HCT116 (cell line): ENCODE measurements around the gene LRFN2. TPM values are rescaled to one million over a fixed set of nuclear protein-coding genes. Genes with fewer than 3 reads are reported as not detected.

Source experiments
- ATAC-seq: fragments of 200-7000 bp; cut with Tn5 transposase; 2 replicates; pipeline ENCODE4 v1.9.1; 2020; ENCODE audit warnings: mild to moderate bottlenecking, moderate library complexity
- BruUV-seq: library from RNA; stranded (reverse); fragments of 400-500 nt; replicated peaks from 2 replicates; lab custom pipeline; 2021; lab: Mats Ljungman, UMichigan
- CTCF ChIA-PET: fragments of 300-600 bp; sonication (Branson Sonifier 250); formaldehyde crosslinking; loops from one replicate; lab custom pipeline; 2021; ENCODE audit warnings: antibody characterized with exemption; lab: Charles Lee
- POLR2A ChIA-PET: fragments of 300-600, 350-600 bp; sonication (Branson Sonifier 250); formaldehyde crosslinking; loops from one replicate; lab custom pipeline; 2021; ENCODE audit warnings: antibody characterized with exemption; lab: Charles Lee
- RAD21 ChIA-PET, 2 experiments: fragments of 300-600 bp; sonication (Branson Sonifier 250); formaldehyde crosslinking; loops; one replicate each; lab custom pipeline; 2023; ENCODE audit warnings: low total read pairs in 2 of 2; ENCODE audit not compliant: uncharacterized antibody in 2 of 2, unreplicated experiment in 2 of 2, low non-redundant PET in 1 of 2; lab: Charles Lee
- DNase-seq: peaks from one replicate; pipeline ENCODE4 v3.0.0-alpha.2; 2010; ENCODE audit warnings: low read depth, low spot score
- H2AFZ ChIP-seq: fragments of 200-600 bp; shearing (Covaris generic), sonication (generic); 2 replicates; pipeline ENCODE4 v1.6.1; 2017; ENCODE audit warnings: low read depth, mixed run types, mixed read lengths, antibody characterized with exemption, low read length; ENCODE audit not compliant: poor library complexity, severe bottlenecking
- H3K27ac ChIP-seq: 2 replicates; pipeline ENCODE4 v1.5.1; 2012; ENCODE audit warnings: low read depth, low read length
- H3K27me3 ChIP-seq: fragments of 200-600 bp; sonication (generic); 2 replicates; pipeline ENCODE4 v1.6.1; 2016; ENCODE audit warnings: mixed run types, low read length, mixed read lengths; ENCODE audit not compliant: insufficient read depth
- H3K36me3 ChIP-seq, 2 experiments: fragments of 200-500 bp in 1 of 2; fragments of 200-600 bp in 1 of 2; sonication (Bioruptor generic) in 1 of 2; sonication (generic) in 1 of 2; 2 replicates each; pipeline versions ENCODE4 v1.5.1 to v1.6.1; 2014 to 2016; ENCODE audit warnings: low read length in 2 of 2, inconsistent platforms in 1 of 2, mixed read lengths in 1 of 2, mixed run types in 1 of 2; ENCODE audit not compliant: insufficient read depth in 2 of 2, control insufficient read depth in 1 of 2
- H3K4me1 ChIP-seq, 2 experiments: fragments of 200-600 bp in 1 of 2; sonication (generic) in 1 of 2; 2 replicates each; pipeline versions ENCODE4 v1.5.1 to v1.6.1; 2012 to 2017; ENCODE audit warnings: low read length in 2 of 2, inconsistent platforms in 1 of 2, mild to moderate bottlenecking in 1 of 2, mixed read lengths in 1 of 2, mixed run types in 1 of 2, moderate library complexity in 1 of 2; ENCODE audit not compliant: insufficient read depth in 2 of 2, control insufficient read depth in 1 of 2
- H3K4me2 ChIP-seq: fragments of 200-600 bp; sonication (generic); 2 replicates; pipeline ENCODE4 v1.6.1; 2017; ENCODE audit warnings: mixed run types, low read length, mixed read lengths
- H3K4me3 ChIP-seq, 2 experiments: fragments of 200-600 bp in 1 of 2; sonication (generic) in 1 of 2; replicated peaks in 1 of 2; 2 replicates each; pipeline ENCODE4 v1.5.1; 2011 to 2016; ENCODE audit warnings: low read length in 2 of 2, control low read depth in 1 of 2, low read depth in 1 of 2, mild to moderate bottlenecking in 1 of 2, mixed read lengths in 1 of 2, mixed run types in 1 of 2
- H3K79me2 ChIP-seq: fragments of 200-600 bp; sonication (generic); 2 replicates; pipeline ENCODE4 v1.6.1; 2017; ENCODE audit warnings: mild to moderate bottlenecking, mixed run types, low read length, moderate library complexity, mixed read lengths; ENCODE audit not compliant: insufficient read depth
- H3K9ac ChIP-seq: fragments of 200-600 bp; sonication (generic); 2 replicates; pipeline ENCODE4 v1.6.1; 2016; ENCODE audit warnings: low read length, mixed read lengths
- H3K9me2 ChIP-seq: fragments of 200-600 bp; sonication (generic), shearing (Covaris generic); 2 replicates; pipeline ENCODE4 v1.6.1; 2017; ENCODE audit warnings: mixed run types, mild to moderate bottlenecking, moderate library complexity; ENCODE audit not compliant: insufficient read depth
- H3K9me3 ChIP-seq, 2 experiments: fragments of 200-500 bp in 1 of 2; fragments of 200-600 bp in 1 of 2; sonication (Bioruptor generic) in 1 of 2; sonication (generic) in 1 of 2; 2 replicates each; pipeline ENCODE4 v1.6.1; 2014 to 2017; ENCODE audit warnings: low read length in 2 of 2, mixed read lengths in 2 of 2, inconsistent platforms in 1 of 2, low read depth in 1 of 2, mild to moderate bottlenecking in 1 of 2, mixed run types in 1 of 2, moderate library complexity in 1 of 2; ENCODE audit not compliant: control insufficient read depth in 1 of 2, insufficient read depth in 1 of 2
- H4K20me1 ChIP-seq: fragments of 200-600 bp; sonication (generic), shearing (Covaris generic); 2 replicates; pipeline ENCODE4 v1.6.1; 2017; ENCODE audit warnings: mixed run types, mild to moderate bottlenecking, moderate library complexity; ENCODE audit not compliant: insufficient read depth
- EZH2 ChIP-seq: fragments of 200-600 bp; sonication (generic); IDR thresholded peaks from 2 replicates; pipeline ENCODE4 v1.6.1; 2017; ENCODE audit warnings: antibody characterized with exemption, mixed run types
- EZH2phosphoT487 ChIP-seq: fragments of 200-600 bp; IDR thresholded peaks from 2 replicates; pipeline ENCODE4 v1.6.1; 2018; ENCODE audit warnings: antibody characterized with exemption, borderline replicate concordance
- POLR2A ChIP-seq: IDR thresholded peaks from 2 replicates; pipeline ENCODE4 v1.7.0; 2011; ENCODE audit warnings: borderline replicate concordance; ENCODE audit not compliant: insufficient read depth, insufficient read length; ENCODE audit errors: extremely low read depth
- POLR2AphosphoS5 ChIP-seq: IDR thresholded peaks from 2 replicates; pipeline ENCODE4 v1.6.1; 2011; ENCODE audit warnings: mild to moderate bottlenecking, low read depth, low read length, moderate library complexity
- RAD21 ChIP-seq: IDR thresholded peaks from 2 replicates; pipeline ENCODE4 v1.6.1; 2012; ENCODE audit warnings: low read depth, mild to moderate bottlenecking
- SIN3A ChIP-seq: IDR thresholded peaks from 2 replicates; pipeline ENCODE4 v1.6.1; 2012; ENCODE audit warnings: low read depth
- TCF7L2 ChIP-seq: IDR thresholded peaks from 2 replicates; pipeline ENCODE4 v1.7.0; 2011; ENCODE audit warnings: borderline replicate concordance, inconsistent platforms; ENCODE audit not compliant: insufficient read depth, insufficient read length; ENCODE audit errors: extremely low read depth
- ZFX ChIP-seq: fragments of 450-650 bp; IDR thresholded peaks from 2 replicates; pipeline ENCODE4 v1.6.1; 2017
- ZNF274 ChIP-seq: fragments of 200-500 bp; sonication (Bioruptor generic); IDR thresholded peaks from 2 replicates; pipeline ENCODE4 v1.6.1; 2014; ENCODE audit warnings: mild to moderate bottlenecking, low read depth, low read length, inconsistent platforms
- intact Hi-C: fragments of 100-400 bp; cut with micrococcal nuclease; formaldehyde crosslinking; loops from 2 replicates; pipeline ENCODE4 v1.10.0; 2022
- total RNA-seq: library from RNA; stranded (reverse); gene quantifications from one replicate; pipeline ENCODE4 v1.2.1, GENCODE V29; 2021; ENCODE audit not compliant: unreplicated experiment
- TF ChIP-seq, protein P1 (sequence below), 3 experiments: fragments of 200-600 bp in 1 of 3; sonication (generic) in 1 of 3; IDR thresholded peaks in 2 of 3; conservative IDR thresholded peaks in 1 of 3; 2 replicates each; pipeline ENCODE4 v1.5.1; 2012 to 2017; ENCODE audit warnings: low read depth in 2 of 3, low read length in 2 of 3, antibody characterized with exemption in 1 of 3, borderline replicate concordance in 1 of 3, control low read depth in 1 of 3, mild to moderate bottlenecking in 1 of 3, mixed read lengths in 1 of 3, mixed run types in 1 of 3, moderate library complexity in 1 of 3; ENCODE audit not compliant: insufficient read depth in 1 of 3
- TF ChIP-seq, protein P2 (sequence below): IDR thresholded peaks from 2 replicates; pipeline ENCODE4 v1.6.1; 2012; ENCODE audit warnings: low read depth
- TF ChIP-seq, protein P3 (sequence below): IDR thresholded peaks from 2 replicates; pipeline ENCODE4 v1.6.1; 2012
- TF ChIP-seq, protein P4 (sequence below): IDR thresholded peaks from 2 replicates; pipeline ENCODE4 v1.6.1; 2011; ENCODE audit warnings: mild to moderate bottlenecking, low read length, moderate library complexity; ENCODE audit not compliant: insufficient replicate concordance; ENCODE audit errors: extremely low read depth

Gene LRFN2
- total RNA-seq, 1 experiment from 2014 or later, result not detected

DNA sequence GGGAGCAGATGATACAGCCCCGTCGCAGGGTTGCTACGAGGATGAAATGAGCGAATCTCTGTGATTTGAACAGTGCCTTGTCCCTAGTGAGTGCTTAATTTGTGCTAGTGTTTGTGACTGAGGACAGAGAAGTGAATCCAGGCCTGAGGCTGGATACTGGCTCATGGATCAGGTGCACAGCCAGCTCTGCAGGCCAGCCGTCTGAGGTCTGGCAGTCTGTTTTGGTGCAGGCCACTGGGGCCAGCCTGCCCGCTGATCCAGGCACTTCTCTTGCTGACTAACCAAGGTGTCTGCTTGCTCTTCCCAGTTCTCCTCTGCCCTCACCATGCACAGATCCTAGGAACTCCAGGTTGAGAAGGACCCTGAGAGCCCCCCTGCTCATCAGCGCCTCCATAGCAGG, 181.0 kb downstream of the LRFN2 start:
- no peak overlapping the region for H2AFZ ChIP-seq
- no peaks in the 10 kb centered on the region for H4K20me1 ChIP-seq
- no peak for DNase-seq
- peaks cover 0 to 14% of the 10 kb centered on the region in 2 experiments; a peak in 3 of 4 replicates for H3K4me1 ChIP-seq
- H3K36me3 ChIP-seq, result no peaks in the 10 kb centered on the region
- intact Hi-C loops, result no loop called here
- no peak overlapping the region for H3K27ac ChIP-seq
- no TSS peak for BruUV-seq
- no peaks in the 10 kb centered on the region for H3K9me2 ChIP-seq
- H3K4me2 ChIP-seq, result no peak overlapping the region
- H3K9ac ChIP-seq, result no peak overlapping the region
- CTCF ChIA-PET, result no interaction called here
- RAD21 ChIA-PET, result no interaction called here
- POLR2A ChIA-PET, result no interaction called here
- TF ChIP-seq, protein P1, sequence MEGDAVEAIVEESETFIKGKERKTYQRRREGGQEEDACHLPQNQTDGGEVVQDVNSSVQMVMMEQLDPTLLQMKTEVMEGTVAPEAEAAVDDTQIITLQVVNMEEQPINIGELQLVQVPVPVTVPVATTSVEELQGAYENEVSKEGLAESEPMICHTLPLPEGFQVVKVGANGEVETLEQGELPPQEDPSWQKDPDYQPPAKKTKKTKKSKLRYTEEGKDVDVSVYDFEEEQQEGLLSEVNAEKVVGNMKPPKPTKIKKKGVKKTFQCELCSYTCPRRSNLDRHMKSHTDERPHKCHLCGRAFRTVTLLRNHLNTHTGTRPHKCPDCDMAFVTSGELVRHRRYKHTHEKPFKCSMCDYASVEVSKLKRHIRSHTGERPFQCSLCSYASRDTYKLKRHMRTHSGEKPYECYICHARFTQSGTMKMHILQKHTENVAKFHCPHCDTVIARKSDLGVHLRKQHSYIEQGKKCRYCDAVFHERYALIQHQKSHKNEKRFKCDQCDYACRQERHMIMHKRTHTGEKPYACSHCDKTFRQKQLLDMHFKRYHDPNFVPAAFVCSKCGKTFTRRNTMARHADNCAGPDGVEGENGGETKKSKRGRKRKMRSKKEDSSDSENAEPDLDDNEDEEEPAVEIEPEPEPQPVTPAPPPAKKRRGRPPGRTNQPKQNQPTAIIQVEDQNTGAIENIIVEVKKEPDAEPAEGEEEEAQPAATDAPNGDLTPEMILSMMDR (IDR thresholded peaks at IDR 0.05 in 2 of 3, conservative IDR thresholded peaks at IDR 0.05 in 1 of 3; ENCODE audit: borderline replicate concordance in 1 of 3, insufficient read depth in 1 of 3, low read depth in 2 of 3, low read length in 2 of 3), result no peak
- TF ChIP-seq POLR2A (no peak), ZFX (no peak), POLR2AphosphoS5 (no peak), EZH2 (no peak)
- 0 out of 2 replicates have a peak, but pooled peaks cover 4% of the 10 kb centered on the region for H3K27me3 ChIP-seq
- H3K9me3 ChIP-seq, result no peaks in the 10 kb centered on the region
- no peak for ATAC-seq
- no peaks in the 10 kb centered on the region for H3K79me2 ChIP-seq
- H3K4me3 ChIP-seq, result no peak overlapping the region

DNA sequence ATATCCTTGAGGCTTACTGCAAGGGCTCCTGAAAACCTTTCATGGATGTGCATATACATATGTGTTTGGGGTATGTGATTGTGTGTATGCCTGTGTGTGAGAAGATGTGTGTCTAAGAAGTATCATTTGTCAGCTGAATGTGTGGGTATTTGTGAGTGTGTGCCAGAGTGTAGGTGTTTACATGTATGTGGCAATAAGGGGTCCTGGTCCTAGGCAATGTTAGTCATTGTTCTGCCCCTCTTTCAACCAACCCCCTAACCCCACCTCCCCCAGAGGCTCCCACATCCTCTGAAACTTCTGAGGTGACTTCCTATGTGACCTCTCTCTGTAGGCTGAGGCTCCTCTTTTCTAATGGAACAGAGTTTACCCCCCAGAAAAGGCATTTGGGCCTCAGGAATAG, 186.4 kb downstream of the LRFN2 start:
- Histone ChIP-seq H3K36me3 (no peaks in the 10 kb centered on the region), H3K9me3 (no peaks in the 10 kb centered on the region), H3K9me2 (no peaks in the 10 kb centered on the region), H4K20me1 (no peaks in the 10 kb centered on the region), H3K4me1 (no peaks in the 10 kb centered on the region), H2AFZ (no peak overlapping the region), H3K4me3 (no peak overlapping the region), H3K27ac (no peak overlapping the region), H3K79me2 (no peaks in the 10 kb centered on the region), H3K27me3 (0 out of 2 replicates have a peak, but pooled peaks cover 4% of the 10 kb centered on the region), H3K9ac (no peak overlapping the region), H3K4me2 (no peak overlapping the region)
- no peak for ATAC-seq
- intact Hi-C loops, result no loop called here
- CTCF ChIA-PET, result no interaction called here
- no TSS peak for BruUV-seq
- POLR2A ChIA-PET, result no interaction called here
- DNase-seq, result no peak
- RAD21 ChIA-PET, result no interaction called here
- TF ChIP-seq SIN3A, result no peak
- TF ChIP-seq, protein P2, sequence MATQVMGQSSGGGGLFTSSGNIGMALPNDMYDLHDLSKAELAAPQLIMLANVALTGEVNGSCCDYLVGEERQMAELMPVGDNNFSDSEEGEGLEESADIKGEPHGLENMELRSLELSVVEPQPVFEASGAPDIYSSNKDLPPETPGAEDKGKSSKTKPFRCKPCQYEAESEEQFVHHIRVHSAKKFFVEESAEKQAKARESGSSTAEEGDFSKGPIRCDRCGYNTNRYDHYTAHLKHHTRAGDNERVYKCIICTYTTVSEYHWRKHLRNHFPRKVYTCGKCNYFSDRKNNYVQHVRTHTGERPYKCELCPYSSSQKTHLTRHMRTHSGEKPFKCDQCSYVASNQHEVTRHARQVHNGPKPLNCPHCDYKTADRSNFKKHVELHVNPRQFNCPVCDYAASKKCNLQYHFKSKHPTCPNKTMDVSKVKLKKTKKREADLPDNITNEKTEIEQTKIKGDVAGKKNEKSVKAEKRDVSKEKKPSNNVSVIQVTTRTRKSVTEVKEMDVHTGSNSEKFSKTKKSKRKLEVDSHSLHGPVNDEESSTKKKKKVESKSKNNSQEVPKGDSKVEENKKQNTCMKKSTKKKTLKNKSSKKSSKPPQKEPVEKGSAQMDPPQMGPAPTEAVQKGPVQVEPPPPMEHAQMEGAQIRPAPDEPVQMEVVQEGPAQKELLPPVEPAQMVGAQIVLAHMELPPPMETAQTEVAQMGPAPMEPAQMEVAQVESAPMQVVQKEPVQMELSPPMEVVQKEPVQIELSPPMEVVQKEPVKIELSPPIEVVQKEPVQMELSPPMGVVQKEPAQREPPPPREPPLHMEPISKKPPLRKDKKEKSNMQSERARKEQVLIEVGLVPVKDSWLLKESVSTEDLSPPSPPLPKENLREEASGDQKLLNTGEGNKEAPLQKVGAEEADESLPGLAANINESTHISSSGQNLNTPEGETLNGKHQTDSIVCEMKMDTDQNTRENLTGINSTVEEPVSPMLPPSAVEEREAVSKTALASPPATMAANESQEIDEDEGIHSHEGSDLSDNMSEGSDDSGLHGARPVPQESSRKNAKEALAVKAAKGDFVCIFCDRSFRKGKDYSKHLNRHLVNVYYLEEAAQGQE, result no peak
- no peak for TF ChIP-seq EZH2phosphoT487
- TF ChIP-seq ZNF274, result no peak
- TF ChIP-seq RAD21, result no peak
- TF ChIP-seq, protein P3, sequence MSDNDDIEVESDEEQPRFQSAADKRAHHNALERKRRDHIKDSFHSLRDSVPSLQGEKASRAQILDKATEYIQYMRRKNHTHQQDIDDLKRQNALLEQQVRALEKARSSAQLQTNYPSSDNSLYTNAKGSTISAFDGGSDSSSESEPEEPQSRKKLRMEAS, result no peak
- TF ChIP-seq, protein P4, sequence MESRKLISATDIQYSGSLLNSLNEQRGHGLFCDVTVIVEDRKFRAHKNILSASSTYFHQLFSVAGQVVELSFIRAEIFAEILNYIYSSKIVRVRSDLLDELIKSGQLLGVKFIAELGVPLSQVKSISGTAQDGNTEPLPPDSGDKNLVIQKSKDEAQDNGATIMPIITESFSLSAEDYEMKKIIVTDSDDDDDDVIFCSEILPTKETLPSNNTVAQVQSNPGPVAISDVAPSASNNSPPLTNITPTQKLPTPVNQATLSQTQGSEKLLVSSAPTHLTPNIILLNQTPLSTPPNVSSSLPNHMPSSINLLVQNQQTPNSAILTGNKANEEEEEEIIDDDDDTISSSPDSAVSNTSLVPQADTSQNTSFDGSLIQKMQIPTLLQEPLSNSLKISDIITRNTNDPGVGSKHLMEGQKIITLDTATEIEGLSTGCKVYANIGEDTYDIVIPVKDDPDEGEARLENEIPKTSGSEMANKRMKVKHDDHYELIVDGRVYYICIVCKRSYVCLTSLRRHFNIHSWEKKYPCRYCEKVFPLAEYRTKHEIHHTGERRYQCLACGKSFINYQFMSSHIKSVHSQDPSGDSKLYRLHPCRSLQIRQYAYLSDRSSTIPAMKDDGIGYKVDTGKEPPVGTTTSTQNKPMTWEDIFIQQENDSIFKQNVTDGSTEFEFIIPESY, result no peak
- no peak for TF ChIP-seq TCF7L2
